ENCODE data around the gene ARRB2. TPM values are rescaled to one million over a fixed set of nuclear protein-coding genes. Genes with fewer than 3 reads are reported as not detected.

Gene ARRB2
- total and polyA plus RNA-seq, 2 of the 8 experiments (the other 6 are each of a cell fraction or from before 2014, with no cell fraction given) = 72.4 to 101 TPM

- no peak for TF ChIP-seq KDM4A (IDR thresholded peaks at IDR 0.05; ENCODE audit: low read depth, low read length, severe bottlenecking)
- TF ChIP-seq ATF2 (IDR thresholded peaks at IDR 0.05; ENCODE audit: low read length) = no peak
- no peak for TF ChIP-seq FOSL1 (IDR thresholded peaks at IDR 0.05; ENCODE audit: insufficient read depth, low read depth, low read length)
- TF ChIP-seq TBP (IDR thresholded peaks at IDR 0.05; ENCODE audit: low read depth, low read length) = no peak
- no peak for TF ChIP-seq CEBPB (IDR thresholded peaks at IDR 0.05; ENCODE audit: low read depth, low read length)
- TF ChIP-seq POU5F1 (IDR thresholded peaks at IDR 0.05; ENCODE audit: low read depth, low read length) = no peak
- no peak for TF ChIP-seq TCF12 (IDR thresholded peaks at IDR 0.05; ENCODE audit: low read depth, low read length)
These were observed 33.5 kb downstream of the ARRB2 start (continued) for GRCh38 chr17:4743898-4744297.

All from H1 (cell line).